H54 (cell line): ENCODE results near the gene CDCP2.

ENCODE experiments used
- DNase-seq: peaks from one replicate; pipeline ENCODE4 v3.0.0; 2011; ENCODE audit warnings: low spot score, mixed read lengths; ENCODE audit not compliant: insufficient read length
- FAIRE-seq: peaks from 3 replicates; lab custom pipeline; 2011; peaks lifted over from hg19 to GRCh38; lab: Jason Lieb, UNC
- POLR2A ChIP-seq: IDR thresholded peaks from 2 replicates; pipeline ENCODE4 v1.6.1; 2011; ENCODE audit warnings: low read depth, mild to moderate bottlenecking, low read length

The CDCP2 gene

GRCh38 chr1:54094001-54094729 is 58.6 kb downstream of the CDCP2 start:
- FAIRE-seq (no peak), DNase-seq (no peak)
- no peak for TF ChIP-seq POLR2A

GRCh38 chr1:54091666-54092065 is 61.1 kb downstream of the CDCP2 start:
- no peak for TF ChIP-seq POLR2A

GRCh38 chr1:54088385-54088784 is 64.4 kb downstream of the CDCP2 start:
- TF ChIP-seq POLR2A, result no peak
- FAIRE-seq, result no peak

More at GRCh38 chr1:54091666-54092065, 61.1 kb downstream of the CDCP2 start:
- no peak for FAIRE-seq
- DNase-seq, result no peak

GRCh38 chr1:54086754-54087153 is 66.0 kb downstream of the CDCP2 start:
- no peak for DNase-seq
- TF ChIP-seq POLR2A, result no peak
- no peak for FAIRE-seq

More at GRCh38 chr1:54088385-54088784, 64.4 kb downstream of the CDCP2 start:
- no peak for DNase-seq

- no peak for FAIRE-seq
Observed at GRCh38 chr1:54084794-54085193, 68.0 kb downstream of the CDCP2 start.

More at GRCh38 chr1:54084794-54085193, 68.0 kb downstream of the CDCP2 start:
- no peak for TF ChIP-seq POLR2A
- no peak for DNase-seq
